ENCODE measurements around the gene CDH16.

- TF ChIP-seq ZNF598 (CRISPR knock-in tag; IDR thresholded peaks at IDR 0.05; ENCODE audit: borderline replicate concordance) (no peak), CTCF (CRISPR knock-in tag; IDR thresholded peaks at IDR 0.05) (no peak)
Measured at GRCh38 chr16:66919569-66920298, 1.0 kb upstream of the CDH16 start.

Data from HepG2 (cell line).